Stimulated activated CD4-positive, alpha-beta T cell treated with anti-CD3 and anti-CD28 coated beads, Interleukin-15, amount 100 ng/mL, for 1 hour (primary cell): Measurements from ENCODE around the gene GPR75.
"Not testable (repeated sequence)": the region's sequence is repeated elsewhere in the genome, so short reads cannot be mapped to it uniquely, and the experiment has no call there.

Source experiments
- DNase-seq, 2 donors: peaks; one replicate each; pipeline ENCODE4 v3.0.0-alpha.2; 2020; ENCODE audit warnings: low read depth in 1 of 2, low spot score in 1 of 2

The GPR75 gene

DNA sequence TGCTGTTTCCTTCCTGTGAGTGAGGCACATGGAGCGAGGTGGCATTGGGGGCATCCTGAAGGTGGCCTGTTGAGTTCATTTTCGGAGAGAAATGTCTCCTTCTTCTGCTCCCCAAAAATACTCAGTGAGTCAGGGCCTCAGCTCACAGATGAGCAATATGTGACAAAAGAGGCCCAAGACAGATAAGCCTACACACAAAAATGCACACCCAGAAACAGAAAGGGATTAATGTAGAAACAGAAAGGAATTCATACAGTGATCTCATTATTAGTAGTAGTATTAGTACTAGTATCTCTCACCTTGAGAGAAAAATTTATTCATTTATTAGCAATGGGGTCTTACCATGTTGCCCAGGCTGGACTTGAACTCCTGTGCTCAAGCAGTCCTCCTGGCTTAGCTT is 5.1 kb downstream of the GPR75 start:
- no peak for DNase-seq

DNA sequence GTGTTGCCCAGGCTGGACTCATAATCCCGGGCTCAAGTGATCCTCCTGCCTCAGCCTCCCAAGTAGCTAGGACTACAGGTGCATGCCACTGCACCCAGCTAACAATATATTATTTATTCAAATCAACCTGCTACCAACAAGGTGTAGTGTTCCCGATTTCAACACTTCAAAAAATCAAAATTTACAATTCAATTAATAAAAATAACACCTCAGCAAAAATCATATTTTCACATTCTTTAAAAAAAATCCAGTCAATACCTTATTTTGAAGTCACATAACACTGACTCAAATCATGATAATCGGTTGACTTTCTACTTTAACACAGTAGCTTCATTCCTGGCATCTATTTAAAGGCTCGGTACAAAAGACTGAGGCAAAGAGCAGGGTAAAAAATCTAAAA is 7.2 kb downstream of the GPR75 start:
- no peak for DNase-seq

DNA sequence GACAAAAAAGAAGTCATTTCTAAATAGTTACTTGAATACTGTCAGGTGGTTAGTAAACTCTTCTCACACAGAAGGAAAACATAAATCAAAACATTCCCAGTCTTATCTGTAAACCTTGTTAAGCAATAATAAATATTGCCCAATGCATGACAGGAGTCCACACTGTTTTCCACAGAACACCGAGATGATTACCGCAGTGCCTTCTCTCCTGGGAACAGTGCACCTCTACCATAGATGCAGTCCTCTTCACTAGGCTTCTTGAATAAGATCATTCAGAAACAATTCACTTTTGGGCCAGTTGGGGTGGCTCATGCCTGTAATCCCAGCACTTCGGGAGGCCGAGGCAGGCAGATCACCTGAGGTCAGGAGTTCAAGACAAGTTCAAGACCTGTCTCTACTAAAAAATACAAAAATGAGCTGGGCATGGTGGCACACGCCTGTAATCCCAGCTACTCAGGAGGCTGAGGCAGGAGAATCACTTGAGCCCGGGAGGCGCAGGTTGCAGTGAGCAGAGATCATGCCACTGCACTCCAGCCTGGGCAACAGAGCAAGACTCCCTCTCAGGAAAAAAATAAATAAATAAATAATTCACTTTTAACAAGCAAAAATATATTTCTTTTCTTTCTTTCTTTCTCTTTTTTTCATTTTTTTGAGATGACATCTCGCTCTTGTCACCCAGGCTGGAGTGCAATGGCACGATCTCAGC is 8.6 kb downstream of the GPR75 start:
- DNase-seq: not testable (repeated sequence)

DNA sequence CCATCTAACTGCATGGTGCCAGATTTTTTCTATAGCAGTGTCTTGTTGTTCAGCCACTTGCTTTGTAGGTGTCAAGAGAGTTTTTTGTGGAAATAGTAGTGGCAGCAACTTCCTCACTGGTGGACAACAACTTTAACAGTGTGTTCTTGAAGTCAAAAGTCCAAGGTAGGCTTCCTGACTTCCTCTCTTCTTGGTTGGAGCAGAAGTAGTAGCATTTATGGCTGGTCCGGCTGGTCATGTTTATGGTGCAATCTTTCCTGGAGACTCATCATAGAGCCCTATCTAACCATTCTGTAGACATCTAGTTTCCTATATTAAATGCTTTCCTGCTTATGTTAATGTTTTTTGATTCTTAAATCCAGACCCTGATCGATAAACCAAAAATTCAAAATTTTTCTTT is 11.7 kb downstream of the GPR75 start:
- no peak for DNase-seq

DNA sequence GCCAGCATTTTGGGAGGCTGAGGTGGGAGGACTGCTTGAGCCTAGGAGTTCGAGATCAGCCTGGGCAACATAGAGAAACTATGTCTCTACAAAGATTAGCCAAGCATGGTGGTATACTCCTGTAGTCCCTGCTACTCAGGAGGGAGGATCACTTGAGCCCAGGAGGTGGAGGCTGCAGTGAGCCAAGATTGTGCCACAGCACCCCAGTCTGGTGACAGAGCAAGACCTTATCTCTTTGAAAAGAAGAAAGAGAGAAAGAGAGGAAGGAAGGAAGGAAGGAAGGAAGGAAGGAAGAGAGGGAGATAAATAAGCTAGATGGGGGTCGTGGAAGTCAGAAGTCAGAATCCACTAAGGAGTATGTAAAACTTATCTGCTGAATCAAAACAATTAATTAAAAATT is 16.2 kb downstream of the GPR75 start:
- no peak for DNase-seq

DNA sequence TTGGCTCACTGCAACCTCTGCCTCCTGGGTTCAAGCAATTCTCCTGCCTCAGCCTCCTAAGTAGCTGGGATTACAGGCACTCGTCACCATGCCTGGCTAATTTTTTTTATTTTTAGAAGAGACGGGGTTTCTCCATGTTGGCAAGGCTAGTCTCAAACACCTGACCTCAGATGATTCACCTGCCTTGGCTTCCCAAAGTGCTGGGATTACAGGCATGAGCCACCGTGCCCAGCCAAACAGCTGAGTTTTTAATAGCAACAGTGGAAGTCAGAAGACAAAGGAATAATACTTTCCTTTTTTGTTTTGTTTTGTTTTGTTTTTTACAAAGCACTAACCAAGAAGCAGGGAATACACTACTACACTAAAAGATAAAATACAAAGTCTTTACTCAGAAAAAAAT is 16.9 kb downstream of the GPR75 start:
- no peak for DNase-seq

DNA sequence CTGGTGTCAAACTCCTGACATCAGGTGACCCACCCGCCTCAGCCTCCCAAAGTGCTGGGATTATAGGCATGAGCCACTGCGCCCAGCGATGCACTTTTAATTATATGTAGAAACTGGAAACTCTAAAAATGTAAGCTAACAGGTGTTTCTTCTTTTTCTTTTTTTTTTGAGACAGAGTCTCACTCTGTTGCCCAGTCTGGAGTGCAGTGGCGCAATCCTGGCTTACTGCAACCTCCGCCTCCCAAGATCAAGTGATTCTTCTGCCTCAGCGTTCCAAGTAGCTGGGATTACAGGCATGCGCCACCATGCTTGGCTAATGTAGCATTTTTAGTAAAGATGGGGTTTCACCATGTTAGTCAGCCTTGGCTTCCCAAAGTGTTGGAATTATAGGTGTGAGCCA is 18.1 kb downstream of the GPR75 start:
- not testable (repeated sequence) for DNase-seq

DNA sequence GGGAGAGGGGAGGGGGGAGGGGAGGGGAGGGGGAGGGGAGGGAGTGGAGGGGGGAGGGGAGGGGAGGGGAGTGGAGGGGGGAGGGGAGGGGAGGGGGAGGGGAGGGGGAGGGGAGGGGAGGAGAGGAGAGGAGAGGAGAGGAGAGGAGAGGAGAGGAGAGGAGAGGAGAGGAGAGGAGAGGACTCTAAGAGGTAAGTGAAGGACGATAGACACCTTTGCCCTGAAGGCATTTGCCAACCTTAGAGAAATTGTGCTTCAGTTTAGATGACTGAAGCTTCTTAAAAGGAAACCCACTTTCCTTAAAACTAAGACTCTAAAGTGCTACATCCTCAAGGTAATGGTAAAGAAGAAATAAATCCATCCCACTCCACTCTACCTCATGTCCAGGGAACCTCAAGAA is 19.2 kb downstream of the GPR75 start:
- no peak for DNase-seq

DNA sequence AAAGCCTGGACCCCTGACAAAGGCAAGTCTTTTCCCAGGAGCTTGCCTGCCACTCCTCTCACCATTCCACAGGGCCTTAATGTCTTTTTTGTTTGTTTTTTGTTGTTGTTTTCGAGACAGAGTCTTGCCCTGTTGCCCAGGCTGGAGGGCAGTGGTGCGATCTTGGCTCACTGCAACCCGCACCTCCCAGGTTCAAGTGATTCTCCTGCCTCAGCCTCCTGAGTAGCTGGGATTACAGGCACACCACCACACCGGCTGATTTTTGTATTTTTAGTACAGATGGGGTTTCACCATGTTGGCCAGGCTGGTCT is 29.8 kb downstream of the GPR75 start:
- not testable (repeated sequence) for DNase-seq

DNA sequence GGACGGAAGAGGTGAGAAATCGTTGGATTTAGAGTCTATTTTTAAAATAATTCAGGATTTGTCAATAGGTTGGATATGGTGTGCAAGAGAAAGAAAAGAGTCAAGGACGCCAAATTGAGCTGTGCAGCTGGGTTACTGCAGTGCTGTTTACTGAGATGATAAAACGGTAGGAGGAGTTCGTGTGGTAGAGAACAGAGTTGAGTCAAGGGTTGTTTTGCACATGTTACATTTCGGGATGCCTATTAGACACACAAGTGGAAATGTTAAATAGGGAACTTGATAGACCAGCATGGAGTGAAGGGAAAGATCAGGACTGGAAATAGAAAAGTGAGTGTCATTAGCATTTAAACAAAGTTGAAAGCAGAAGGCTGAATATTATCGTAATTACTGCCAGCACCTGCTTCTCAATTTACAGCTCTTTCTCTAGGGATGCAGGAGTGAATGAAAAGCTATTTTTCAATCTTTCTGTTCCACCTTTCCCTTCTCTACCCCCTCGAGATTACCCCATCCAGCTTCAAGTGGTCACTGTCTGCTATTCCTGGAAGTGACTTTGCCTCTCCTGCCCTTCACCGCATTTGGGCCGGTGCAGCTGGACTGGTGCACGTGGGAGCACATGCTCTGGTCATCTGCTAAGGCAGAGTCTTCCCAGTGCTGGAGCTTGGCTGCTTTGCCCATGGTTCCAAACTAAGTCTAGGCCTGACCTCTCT is 30.3 kb downstream of the GPR75 start:
- no peak for DNase-seq

DNA sequence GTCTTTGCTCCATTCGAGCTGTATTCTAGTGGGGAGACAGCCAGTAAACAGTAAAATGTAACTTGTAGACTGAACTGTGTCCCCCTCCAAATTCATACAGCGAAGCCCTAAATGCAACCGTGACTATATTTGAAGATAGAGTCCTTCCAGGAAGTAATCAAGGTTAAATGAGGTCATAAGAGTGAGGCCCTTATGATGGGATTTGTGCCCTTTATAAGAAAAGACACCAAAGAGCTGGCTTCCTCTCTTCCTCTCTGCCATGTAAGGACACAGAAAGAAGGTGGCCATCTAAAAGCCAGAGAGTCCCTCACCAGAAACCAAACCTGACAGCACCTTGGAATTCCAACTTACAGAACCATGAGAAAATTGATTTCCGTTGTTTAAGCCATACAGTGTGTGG is 31.4 kb downstream of the GPR75 start:
- DNase-seq: no peak

DNA sequence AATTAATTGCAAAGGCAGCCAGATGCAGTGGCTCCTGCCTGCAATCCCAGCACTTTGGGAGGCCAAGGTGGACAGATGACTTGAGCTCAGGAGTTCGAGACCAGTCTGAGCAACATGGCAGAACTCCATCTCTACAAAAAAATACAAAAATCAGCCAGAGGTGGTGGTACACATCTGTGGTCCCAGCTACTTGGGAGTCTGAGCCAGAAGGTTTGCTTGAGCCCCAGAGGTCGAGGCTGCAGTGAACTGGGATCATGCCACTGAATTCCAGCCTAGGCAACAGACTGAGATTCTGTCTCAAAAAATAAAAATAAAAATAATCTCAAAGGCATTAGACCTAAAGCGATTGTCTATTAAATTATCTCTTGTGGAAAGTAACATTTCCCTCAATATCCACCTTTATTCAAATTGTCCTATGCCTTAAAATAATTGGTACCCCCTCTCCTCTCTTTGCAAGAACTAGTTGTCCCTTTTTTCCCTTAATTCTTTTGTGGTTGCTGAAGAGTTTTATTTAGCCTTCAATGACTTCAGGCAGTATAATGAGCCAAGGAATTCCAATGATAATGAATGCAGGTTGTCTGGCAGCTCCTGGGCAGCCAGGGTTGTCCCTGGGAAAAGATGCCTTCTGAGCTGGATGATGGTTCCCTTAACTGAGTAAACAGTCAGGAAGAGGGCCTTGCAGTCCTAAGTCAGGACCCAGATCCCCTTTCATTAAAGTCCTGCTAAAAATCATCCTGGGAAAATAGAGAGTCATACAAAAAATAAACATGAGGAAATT is 32.2 kb downstream of the GPR75 start:
- DNase-seq: no peak

DNA sequence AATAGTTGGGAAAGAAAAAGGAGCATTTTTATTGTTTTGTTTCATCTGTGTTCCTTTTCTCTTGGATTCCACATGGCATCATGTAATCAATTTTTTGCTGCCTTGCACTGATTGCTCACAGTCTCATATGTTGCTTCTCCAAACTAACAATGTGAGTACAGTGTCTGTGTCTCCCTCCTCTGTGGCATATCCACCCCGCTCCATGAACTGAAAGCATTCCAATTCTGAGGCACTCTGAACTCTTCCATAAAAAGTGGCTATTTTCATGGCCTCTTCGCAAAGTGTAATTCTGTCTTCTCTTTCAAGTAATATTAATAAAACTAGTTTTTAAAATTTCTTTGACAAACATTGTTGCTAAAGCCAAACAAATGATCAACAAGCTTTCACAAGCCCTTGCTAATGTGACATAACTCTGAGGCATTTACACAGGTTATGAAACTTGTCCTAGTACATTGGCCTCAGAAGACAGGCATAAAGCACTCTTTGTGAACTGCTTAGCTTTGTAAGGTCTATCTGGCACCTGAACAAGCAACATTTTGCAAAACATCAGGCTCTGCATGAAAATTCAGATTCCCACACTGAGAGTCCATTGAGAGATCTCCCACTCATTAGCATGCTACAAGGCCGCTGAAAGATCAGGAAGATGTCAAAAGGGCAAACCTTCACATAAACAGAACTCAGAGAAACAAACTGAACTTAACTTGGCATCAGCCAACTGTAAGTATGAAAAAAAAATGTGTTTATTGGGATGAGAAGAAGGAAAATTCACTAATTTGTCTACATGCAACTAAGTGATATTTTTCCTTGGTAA is 33.0 kb downstream of the GPR75 start:
- no peak for DNase-seq

DNA sequence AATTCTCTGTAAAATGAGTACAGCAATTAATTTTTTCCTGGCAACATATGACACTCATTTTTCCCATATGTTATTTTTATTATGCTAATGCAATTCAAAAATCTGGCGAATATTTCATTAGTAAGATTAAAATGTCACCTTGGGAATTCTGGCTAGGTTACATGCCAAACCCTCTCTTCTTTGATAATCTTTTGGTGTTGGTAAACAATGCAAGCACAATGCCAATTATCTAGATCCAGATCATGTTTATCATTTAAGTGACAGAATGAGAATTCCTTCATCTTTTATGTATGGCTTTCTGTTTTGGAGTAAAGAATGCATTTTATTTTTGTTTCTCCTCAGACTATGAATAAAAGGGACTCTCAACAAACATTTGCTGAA is 33.7 kb downstream of the GPR75 start:
- DNase-seq: no peak

DNA sequence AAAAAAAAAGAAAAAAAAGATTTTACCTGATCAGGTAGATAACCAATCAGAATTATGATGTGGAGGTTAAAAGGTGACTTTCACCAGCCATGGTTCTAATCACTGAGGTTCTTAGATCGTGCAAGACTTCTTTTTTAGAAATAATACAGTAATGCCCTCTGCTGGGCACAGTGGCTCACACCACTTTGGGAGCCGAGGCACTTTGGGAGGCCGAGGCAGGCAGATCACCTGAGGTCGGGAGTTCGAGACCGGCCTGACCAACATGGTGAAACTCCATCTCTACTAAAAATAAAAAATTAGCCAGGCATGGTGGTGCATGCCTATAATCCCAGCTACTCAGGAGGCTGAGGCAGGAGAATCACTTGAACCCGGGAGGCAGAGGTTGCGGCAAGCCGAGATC is 36.1 kb downstream of the GPR75 start:
- not testable (repeated sequence) for DNase-seq

DNA sequence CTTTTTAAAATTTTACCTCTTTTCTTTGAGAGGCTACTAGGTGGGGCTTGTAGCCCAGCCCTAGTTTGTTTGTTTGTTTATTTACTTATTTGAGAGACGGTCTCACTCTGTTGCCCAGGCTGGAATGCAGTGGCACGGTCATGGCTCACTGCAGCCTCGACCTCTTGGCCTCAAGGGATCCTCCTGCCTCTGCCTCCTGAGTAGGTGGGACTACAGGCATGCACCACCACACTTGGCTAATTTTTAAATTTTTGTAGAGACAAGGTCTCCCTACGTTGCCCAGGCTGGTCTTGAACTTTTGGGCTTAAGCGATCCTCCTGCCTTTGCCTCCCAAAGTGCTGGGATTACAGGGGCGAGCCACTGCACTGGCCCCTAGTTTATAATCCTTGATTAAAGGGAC is 38.0 kb downstream of the GPR75 start:
- no peak for DNase-seq

DNA sequence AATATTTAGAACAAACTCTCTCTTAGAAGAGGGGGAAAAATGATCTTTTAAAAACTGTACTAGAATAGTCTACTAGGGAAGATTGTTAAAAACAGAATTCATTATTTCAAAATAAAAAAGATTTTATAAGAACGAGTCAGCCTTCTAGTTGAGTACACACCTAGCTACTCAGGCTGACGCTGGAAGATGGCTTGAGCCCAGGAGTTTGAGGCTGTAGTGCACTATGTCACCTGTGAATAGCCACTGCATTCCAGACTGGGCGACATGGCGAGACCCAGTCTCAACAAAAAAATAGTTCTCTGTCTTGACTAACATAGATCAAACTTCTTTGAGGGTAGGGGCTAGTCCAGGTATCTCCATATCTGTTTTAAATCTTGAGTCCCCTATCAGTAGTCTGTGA is 39.1 kb downstream of the GPR75 start:
- no peak for DNase-seq

DNA sequence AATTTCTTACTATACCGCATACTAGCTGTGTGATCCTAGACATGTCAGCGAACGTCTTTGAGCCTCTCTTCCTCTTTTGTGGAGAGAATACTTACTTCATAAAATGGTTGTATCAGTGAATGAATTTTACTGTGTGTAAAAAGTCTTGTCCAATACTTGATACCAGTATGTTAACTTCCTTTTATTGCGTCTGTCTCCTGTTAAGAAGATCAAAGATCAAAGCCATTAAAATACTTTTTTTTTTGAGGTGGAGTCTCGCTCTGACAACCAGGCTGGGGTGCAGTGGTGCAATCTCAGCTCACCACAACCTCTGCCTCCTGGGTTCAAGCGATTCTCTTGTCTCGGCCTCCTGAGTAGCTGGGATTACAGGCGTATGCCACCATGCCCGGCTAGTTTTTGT is 39.7 kb downstream of the GPR75 start:
- no peak for DNase-seq

DNA sequence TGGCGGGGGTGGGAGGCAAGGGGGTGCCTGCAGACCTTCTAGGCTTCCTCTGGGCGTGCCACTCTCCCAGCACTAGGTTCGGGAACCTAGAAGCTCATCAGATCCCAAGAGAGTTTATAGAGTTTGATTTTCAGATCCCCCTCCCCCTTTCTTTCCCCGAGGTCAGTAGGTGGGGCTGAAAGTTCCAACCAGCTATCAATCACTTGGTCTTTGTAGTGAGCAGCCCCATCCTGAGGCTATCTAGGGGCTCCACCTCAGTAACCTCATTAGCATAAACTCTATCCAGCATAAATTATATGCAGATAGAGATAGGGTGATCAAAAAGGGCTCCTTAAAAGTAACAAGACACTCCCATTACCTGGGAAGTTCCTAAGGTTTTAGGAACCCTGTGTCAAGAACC is 40.1 kb downstream of the GPR75 start:
- DNase-seq: no peak

DNA sequence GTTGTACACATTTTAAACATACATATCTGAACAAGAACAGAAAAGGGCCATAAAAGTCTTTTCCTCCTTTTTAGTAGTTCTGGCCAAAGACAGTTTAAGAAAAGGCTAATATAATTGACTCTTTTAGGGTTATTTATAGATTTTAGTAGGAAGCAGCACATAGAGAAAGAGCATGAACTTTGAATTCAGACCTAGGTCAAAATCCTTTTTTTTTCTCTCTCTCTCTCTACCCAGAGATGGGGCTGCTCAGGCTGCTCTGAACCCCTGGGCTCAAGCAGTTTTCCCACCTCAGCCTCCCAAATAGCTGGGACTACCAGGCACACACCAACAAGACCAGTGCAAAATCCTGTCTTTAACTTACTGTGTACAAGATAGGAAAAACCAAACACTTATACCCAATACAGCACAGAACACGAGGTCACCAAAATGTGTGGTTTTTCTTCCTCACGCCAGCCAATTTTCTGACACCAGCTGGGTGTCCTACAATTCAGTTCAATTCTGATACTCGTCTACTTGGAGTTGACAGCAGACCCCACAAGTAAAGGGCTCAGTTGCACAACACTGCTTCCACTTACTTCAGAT is 40.8 kb downstream of the GPR75 start:
- DNase-seq: no peak

DNA sequence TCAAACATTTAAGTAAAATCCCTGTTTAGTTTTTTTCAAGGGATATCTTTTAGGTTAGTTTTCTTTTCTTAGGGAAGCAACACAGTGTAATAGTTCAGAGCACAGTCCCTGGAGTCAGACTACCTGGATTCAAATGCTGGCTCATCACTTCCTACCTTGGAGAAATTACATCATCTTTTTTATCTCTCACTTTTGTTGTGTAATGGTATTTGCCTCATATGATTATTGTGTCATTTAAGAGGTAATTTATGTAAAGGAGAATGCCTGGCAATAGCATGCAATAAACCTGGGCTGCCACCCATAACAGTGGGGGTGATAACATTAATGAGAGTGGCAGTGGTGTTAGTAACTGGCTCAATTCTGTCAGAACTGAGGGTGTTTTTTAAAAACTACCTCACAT is 46.6 kb downstream of the GPR75 start:
- no peak for DNase-seq
